ENCODE results near the gene FSD1L. TPM values are rescaled to one million over a fixed set of nuclear protein-coding genes. Genes with fewer than 3 reads are reported as not detected.
"Not testable (repeated sequence)": the region's sequence is repeated elsewhere in the genome, so short reads cannot be mapped to it uniquely, and the experiment has no call there.

Gene FSD1L
- total and polyA plus RNA-seq, 2 donors (not counting 1 experiment from before 2014, with no cell fraction given), result 0.70 to 15.2 TPM

DNA sequence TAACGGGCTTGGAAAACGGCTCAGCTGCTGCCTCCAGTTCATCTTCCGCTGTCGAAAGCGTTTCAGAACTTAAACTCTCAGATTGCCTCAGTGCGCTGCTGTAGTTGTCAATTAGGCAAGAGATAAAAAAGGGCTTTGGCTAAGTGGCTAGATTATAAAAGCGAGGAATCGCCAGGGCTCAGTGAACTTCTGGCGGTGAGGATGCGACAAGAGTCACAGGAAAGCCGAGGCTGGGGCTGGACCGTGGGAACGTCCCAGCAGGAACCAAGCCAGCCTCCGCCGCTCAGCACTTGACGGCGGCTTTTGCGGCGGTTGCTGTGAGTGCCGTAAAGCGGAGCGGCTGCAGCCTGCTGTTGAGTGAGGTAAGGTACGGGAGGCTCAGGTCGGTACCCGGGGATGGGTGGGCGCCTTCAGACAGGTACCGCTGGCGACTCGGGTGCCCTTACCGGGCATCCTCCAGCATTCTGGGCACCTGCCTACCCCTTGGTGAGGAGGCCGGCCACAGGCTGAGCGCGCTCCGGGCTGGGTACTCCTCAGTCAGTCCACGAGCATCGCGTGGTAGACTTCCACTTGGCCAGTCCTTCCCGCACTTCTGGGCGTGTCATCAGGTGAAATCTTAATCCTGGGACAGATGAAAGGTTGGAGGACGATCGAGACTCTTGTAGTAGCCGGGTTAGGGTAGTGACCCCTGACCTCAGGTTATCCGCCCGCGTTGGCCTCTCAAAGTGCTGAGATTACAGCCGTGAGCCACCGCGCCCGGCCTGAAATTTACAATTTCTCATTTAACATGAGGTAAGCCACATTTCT, 110.2 kb downstream of the FSD1L start, which contains the start of gene FKTN:
Gene FKTN, plus strand, starts transcription at position 328 of the 807 bp plus-strand sequence. CDS start 16,902 bp downstream, outside the sequence.
- Histone ChIP-seq H3K9me3 (ENCODE audit: control extremely low read depth in 1 of 3, control insufficient read depth in 2 of 3, insufficient read depth in 1 of 3, low read length in 2 of 3) (peaks cover 0 to 1% (median under 1%) of the 10 kb centered on the region in 3 donors), H3K4me1 (ENCODE audit: control insufficient read depth in 2 of 2, insufficient read depth in 2 of 2, low read length in 2 of 2) (peaks cover 7 to 8% of the 10 kb centered on the region in 2 donors), H4K20me1 (ENCODE audit: control insufficient read depth, insufficient read depth, low read length, poor library complexity, severe bottlenecking) (no peaks in the 10 kb centered on the region), H3K79me2 (ENCODE audit: control insufficient read depth, insufficient read depth, low read length) (peaks cover 13% of the 10 kb centered on the region), H3K36me3 (replicated peaks in 1 of 2; ENCODE audit: control extremely low read depth in 1 of 2, control insufficient read depth in 1 of 2, extremely low read depth in 1 of 2, insufficient read depth in 2 of 2, low read length in 1 of 2) (peaks cover 0 to 2% of the 10 kb centered on the region in 2 experiments), H2AFZ (ENCODE audit: insufficient read depth, low read depth, low read length, poor library complexity, severe bottlenecking) (peak within 1 kb of the TSS; percentile 94), H3K27ac (ENCODE audit: low read length in 2 of 2) (peak within 1 kb of the TSS; percentile 38 to 74), H3K27me3 (replicated peaks in 1 of 4; ENCODE audit: control extremely low read depth in 1 of 4, control insufficient read depth in 3 of 4, insufficient read depth in 4 of 4, low read length in 3 of 4) (no peaks in the 10 kb centered on the region), H3K9ac (ENCODE audit: low read length) (peak within 1 kb of the TSS; percentile 88), H3K4me3 (ENCODE audit: control extremely low read depth in 1 of 5, extremely low read depth in 1 of 5, insufficient read depth in 1 of 5, low read depth in 2 of 5, low read length in 4 of 5) (peak within 1 kb of the TSS; percentile 76 to 99 (median 77)), H3K4me2 (replicated peaks; ENCODE audit: low read depth, low read length, poor library complexity, severe bottlenecking) (peak within 1 kb of the TSS; percentile 80)
- H3K27me3 Mint-ChIP-seq, result no peaks in the 10 kb centered on the region
- no peaks in the 10 kb centered on the region for H3K9me3 Mint-ChIP-seq (ENCODE audit: insufficient read depth)
- DNase-seq (peak; percentile 87), ATAC-seq (ENCODE audit: low read depth) (peak; percentile 98)
- under 1% methylated on average over 42 of the region's 49 CpGs for WGBS (ENCODE audit: insufficient coverage)
- intact Hi-C loops (cut with micrococcal nuclease), result loop anchor here (5.0 kb wide), 3 partner anchors 111 to 1466 kb away; partner anchors contain the start of genes FSD1L, NIPSNAP3A and SMC2
- peaks cover 19% of the 10 kb centered on the region for H3K4me1 Mint-ChIP-seq
- H3K4me3 Mint-ChIP-seq, result peak within 1 kb of the TSS; percentile 98
- CTCF ChIA-PET, result no interaction called here
- no peak for TF ChIP-seq EZH2 (IDR thresholded peaks at IDR 0.05; ENCODE audit: borderline replicate concordance, insufficient read depth, low read depth, low read length, poor library complexity, severe bottlenecking)
- TF ChIP-seq, protein P1, sequence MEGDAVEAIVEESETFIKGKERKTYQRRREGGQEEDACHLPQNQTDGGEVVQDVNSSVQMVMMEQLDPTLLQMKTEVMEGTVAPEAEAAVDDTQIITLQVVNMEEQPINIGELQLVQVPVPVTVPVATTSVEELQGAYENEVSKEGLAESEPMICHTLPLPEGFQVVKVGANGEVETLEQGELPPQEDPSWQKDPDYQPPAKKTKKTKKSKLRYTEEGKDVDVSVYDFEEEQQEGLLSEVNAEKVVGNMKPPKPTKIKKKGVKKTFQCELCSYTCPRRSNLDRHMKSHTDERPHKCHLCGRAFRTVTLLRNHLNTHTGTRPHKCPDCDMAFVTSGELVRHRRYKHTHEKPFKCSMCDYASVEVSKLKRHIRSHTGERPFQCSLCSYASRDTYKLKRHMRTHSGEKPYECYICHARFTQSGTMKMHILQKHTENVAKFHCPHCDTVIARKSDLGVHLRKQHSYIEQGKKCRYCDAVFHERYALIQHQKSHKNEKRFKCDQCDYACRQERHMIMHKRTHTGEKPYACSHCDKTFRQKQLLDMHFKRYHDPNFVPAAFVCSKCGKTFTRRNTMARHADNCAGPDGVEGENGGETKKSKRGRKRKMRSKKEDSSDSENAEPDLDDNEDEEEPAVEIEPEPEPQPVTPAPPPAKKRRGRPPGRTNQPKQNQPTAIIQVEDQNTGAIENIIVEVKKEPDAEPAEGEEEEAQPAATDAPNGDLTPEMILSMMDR (IDR thresholded peaks at IDR 0.05), result no peak
- POLR2A ChIA-PET, result no interaction called here
- peak within 1 kb of the TSS; percentile 92 for H3K27ac Mint-ChIP-seq

DNA sequence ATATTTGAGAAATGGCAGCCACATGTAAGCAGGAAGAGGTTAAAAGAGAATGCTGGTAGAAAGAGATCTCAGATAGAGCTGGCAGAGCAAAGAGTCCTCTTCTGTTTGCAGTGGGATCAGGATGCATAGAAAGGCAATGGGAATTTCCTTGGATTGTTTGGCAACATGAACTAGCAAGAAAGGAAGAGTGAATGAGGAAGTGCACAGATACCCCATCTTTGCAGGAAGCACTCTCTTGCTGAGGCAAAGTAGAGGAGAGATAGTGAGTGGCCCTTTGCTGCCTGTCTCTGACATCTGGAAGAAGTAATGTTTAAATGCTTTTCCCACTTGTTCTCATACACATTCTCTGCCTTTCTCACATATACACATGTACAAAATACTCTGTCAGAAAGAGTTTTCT, 124.6 kb downstream of the FSD1L start:
- no peaks in the 10 kb centered on the region for H4K20me1 ChIP-seq (ENCODE audit: control insufficient read depth, insufficient read depth, low read length, poor library complexity, severe bottlenecking)
- DNase-seq (no peak), ATAC-seq (ENCODE audit: low read depth) (no peak)
- intact Hi-C loops (cut with micrococcal nuclease), result no loop called here
- H3K27ac ChIP-seq (ENCODE audit: low read length in 2 of 2), result no peak overlapping the region
- no peak overlapping the region for H3K4me3 ChIP-seq (ENCODE audit: control extremely low read depth in 1 of 5, extremely low read depth in 1 of 5, insufficient read depth in 1 of 5, low read depth in 2 of 5, low read length in 4 of 5)
- Mint-ChIP-seq H3K9me3 (ENCODE audit: insufficient read depth) (peaks cover 9% of the 10 kb centered on the region), H3K4me1 (no peaks in the 10 kb centered on the region), H3K27ac (no peak overlapping the region), H3K27me3 (no peaks in the 10 kb centered on the region), H3K4me3 (no peak overlapping the region)
- H2AFZ ChIP-seq (ENCODE audit: insufficient read depth, low read depth, low read length, poor library complexity, severe bottlenecking), result no peak overlapping the region
- no peak overlapping the region for H3K9ac ChIP-seq (ENCODE audit: low read length)
- no peaks in the 10 kb centered on the region for H3K27me3 ChIP-seq (replicated peaks in 1 of 4; ENCODE audit: control extremely low read depth in 1 of 4, control insufficient read depth in 3 of 4, insufficient read depth in 4 of 4, low read length in 3 of 4)
- H3K4me1 ChIP-seq (ENCODE audit: control insufficient read depth in 2 of 2, insufficient read depth in 2 of 2, low read length in 2 of 2), result no peaks in the 10 kb centered on the region
- peaks cover 0 to 5% (median 3%) of the 10 kb centered on the region in 3 donors for H3K9me3 ChIP-seq (ENCODE audit: control extremely low read depth in 1 of 3, control insufficient read depth in 2 of 3, insufficient read depth in 1 of 3, low read length in 2 of 3)
- CTCF ChIA-PET, result no interaction called here
- POLR2A ChIA-PET, result no interaction called here
- TF ChIP-seq EZH2 (IDR thresholded peaks at IDR 0.05; ENCODE audit: borderline replicate concordance, insufficient read depth, low read depth, low read length, poor library complexity, severe bottlenecking), result no peak
- TF ChIP-seq, protein P1 (IDR thresholded peaks at IDR 0.05), result no peak
- no peak overlapping the region for H3K4me2 ChIP-seq (replicated peaks; ENCODE audit: low read depth, low read length, poor library complexity, severe bottlenecking)
- no peaks in the 10 kb centered on the region for H3K79me2 ChIP-seq (ENCODE audit: control insufficient read depth, insufficient read depth, low read length)
- H3K36me3 ChIP-seq (replicated peaks in 1 of 2; ENCODE audit: control extremely low read depth in 1 of 2, control insufficient read depth in 1 of 2, extremely low read depth in 1 of 2, insufficient read depth in 2 of 2, low read length in 1 of 2), result no peaks in the 10 kb centered on the region

DNA sequence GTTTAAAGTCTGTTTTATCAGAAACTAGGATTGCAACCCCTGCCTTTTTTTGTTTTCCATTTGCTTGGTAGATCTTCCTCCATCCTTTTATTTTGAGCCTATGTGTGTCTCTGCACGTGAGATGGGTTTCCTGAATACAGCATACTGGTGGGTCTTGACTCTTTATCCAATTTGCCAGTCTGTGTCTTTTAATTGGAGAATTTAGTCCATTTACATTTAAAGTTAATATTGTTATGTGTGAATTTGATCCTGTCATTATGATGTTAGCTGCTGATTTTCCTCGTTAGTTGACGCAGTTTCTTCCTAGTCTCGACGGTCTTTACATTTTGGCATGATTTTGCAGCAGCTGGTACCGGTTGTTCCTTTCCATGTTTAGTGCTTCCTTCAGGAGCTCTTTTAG, 132.1 kb downstream of the FSD1L start:
- H3K79me2 ChIP-seq (ENCODE audit: control insufficient read depth, insufficient read depth, low read length); H3K27ac ChIP-seq (ENCODE audit: low read length in 2 of 2); intact Hi-C loops (cut with micrococcal nuclease); H4K20me1 ChIP-seq (ENCODE audit: control insufficient read depth, insufficient read depth, low read length, poor library complexity, severe bottlenecking); H3K36me3 ChIP-seq (replicated peaks in 1 of 2; ENCODE audit: control extremely low read depth in 1 of 2, control insufficient read depth in 1 of 2, extremely low read depth in 1 of 2, insufficient read depth in 2 of 2, low read length in 1 of 2); H3K9me3 ChIP-seq (ENCODE audit: control extremely low read depth in 1 of 3, control insufficient read depth in 2 of 3, insufficient read depth in 1 of 3, low read length in 2 of 3); H3K4me3 Mint-ChIP-seq; ATAC-seq (ENCODE audit: low read depth); H3K9me3 Mint-ChIP-seq (ENCODE audit: insufficient read depth); H3K4me1 Mint-ChIP-seq; POLR2A ChIA-PET; DNase-seq; H3K4me1 ChIP-seq (ENCODE audit: control insufficient read depth in 2 of 2, insufficient read depth in 2 of 2, low read length in 2 of 2); H3K4me2 ChIP-seq (replicated peaks; ENCODE audit: low read depth, low read length, poor library complexity, severe bottlenecking); H3K27me3 Mint-ChIP-seq; CTCF ChIA-PET; H2AFZ ChIP-seq (ENCODE audit: insufficient read depth, low read depth, low read length, poor library complexity, severe bottlenecking); H3K9ac ChIP-seq (ENCODE audit: low read length); H3K27me3 ChIP-seq (replicated peaks in 1 of 4; ENCODE audit: control extremely low read depth in 1 of 4, control insufficient read depth in 3 of 4, insufficient read depth in 4 of 4, low read length in 3 of 4); H3K27ac Mint-ChIP-seq; H3K4me3 ChIP-seq (ENCODE audit: control extremely low read depth in 1 of 5, extremely low read depth in 1 of 5, insufficient read depth in 1 of 5, low read depth in 2 of 5, low read length in 4 of 5): not testable (repeated sequence)
- WGBS (ENCODE audit: insufficient coverage), result no CpG with 5 or more reads among the region's 6 CpGs
